HCT116 (cell line): ENCODE results near the gene CALN1. TPM values are rescaled to one million over a fixed set of nuclear protein-coding genes. Genes with fewer than 3 reads are reported as not detected.

Experiments used
- ATAC-seq: fragments of 200-7000 bp; cut with Tn5 transposase; 2 replicates; pipeline ENCODE4 v1.9.1; 2020; ENCODE audit warnings: mild to moderate bottlenecking, moderate library complexity
- BruUV-seq: library from RNA; stranded (reverse); fragments of 400-500 nt; replicated peaks from 2 replicates; lab custom pipeline; 2021; lab: Mats Ljungman, UMichigan
- CTCF ChIA-PET: fragments of 300-600 bp; sonication (Branson Sonifier 250); formaldehyde crosslinking; loops from one replicate; lab custom pipeline; 2021; ENCODE audit warnings: antibody characterized with exemption; lab: Charles Lee
- POLR2A ChIA-PET: fragments of 300-600, 350-600 bp; sonication (Branson Sonifier 250); formaldehyde crosslinking; loops from one replicate; lab custom pipeline; 2021; ENCODE audit warnings: antibody characterized with exemption; lab: Charles Lee
- RAD21 ChIA-PET, 2 experiments: fragments of 300-600 bp; sonication (Branson Sonifier 250); formaldehyde crosslinking; loops; one replicate each; lab custom pipeline; 2023; ENCODE audit warnings: low total read pairs in 2 of 2; ENCODE audit not compliant: uncharacterized antibody in 2 of 2, unreplicated experiment in 2 of 2, low non-redundant PET in 1 of 2; lab: Charles Lee
- DNase-seq: peaks from one replicate; pipeline ENCODE4 v3.0.0-alpha.2; 2010; ENCODE audit warnings: low read depth, low spot score
- H2AFZ ChIP-seq: fragments of 200-600 bp; shearing (Covaris generic), sonication (generic); 2 replicates; pipeline ENCODE4 v1.6.1; 2017; ENCODE audit warnings: low read depth, mixed run types, mixed read lengths, antibody characterized with exemption, low read length; ENCODE audit not compliant: poor library complexity, severe bottlenecking
- H3K27ac ChIP-seq: 2 replicates; pipeline ENCODE4 v1.5.1; 2012; ENCODE audit warnings: low read depth, low read length
- H3K27me3 ChIP-seq: fragments of 200-600 bp; sonication (generic); 2 replicates; pipeline ENCODE4 v1.6.1; 2016; ENCODE audit warnings: mixed run types, low read length, mixed read lengths; ENCODE audit not compliant: insufficient read depth
- H3K36me3 ChIP-seq, 2 experiments: fragments of 200-500 bp in 1 of 2; fragments of 200-600 bp in 1 of 2; sonication (Bioruptor generic) in 1 of 2; sonication (generic) in 1 of 2; 2 replicates each; pipeline versions ENCODE4 v1.5.1 to v1.6.1; 2014 to 2016; ENCODE audit warnings: low read length in 2 of 2, inconsistent platforms in 1 of 2, mixed read lengths in 1 of 2, mixed run types in 1 of 2; ENCODE audit not compliant: insufficient read depth in 2 of 2, control insufficient read depth in 1 of 2
- H3K4me1 ChIP-seq, 2 experiments: fragments of 200-600 bp in 1 of 2; sonication (generic) in 1 of 2; 2 replicates each; pipeline versions ENCODE4 v1.5.1 to v1.6.1; 2012 to 2017; ENCODE audit warnings: low read length in 2 of 2, inconsistent platforms in 1 of 2, mild to moderate bottlenecking in 1 of 2, mixed read lengths in 1 of 2, mixed run types in 1 of 2, moderate library complexity in 1 of 2; ENCODE audit not compliant: insufficient read depth in 2 of 2, control insufficient read depth in 1 of 2
- H3K4me2 ChIP-seq: fragments of 200-600 bp; sonication (generic); 2 replicates; pipeline ENCODE4 v1.6.1; 2017; ENCODE audit warnings: mixed run types, low read length, mixed read lengths
- H3K4me3 ChIP-seq, 2 experiments: fragments of 200-600 bp in 1 of 2; sonication (generic) in 1 of 2; replicated peaks in 1 of 2; 2 replicates each; pipeline ENCODE4 v1.5.1; 2011 to 2016; ENCODE audit warnings: low read length in 2 of 2, control low read depth in 1 of 2, low read depth in 1 of 2, mild to moderate bottlenecking in 1 of 2, mixed read lengths in 1 of 2, mixed run types in 1 of 2
- H3K79me2 ChIP-seq: fragments of 200-600 bp; sonication (generic); 2 replicates; pipeline ENCODE4 v1.6.1; 2017; ENCODE audit warnings: mild to moderate bottlenecking, mixed run types, low read length, moderate library complexity, mixed read lengths; ENCODE audit not compliant: insufficient read depth
- H3K9ac ChIP-seq: fragments of 200-600 bp; sonication (generic); 2 replicates; pipeline ENCODE4 v1.6.1; 2016; ENCODE audit warnings: low read length, mixed read lengths
- H3K9me2 ChIP-seq: fragments of 200-600 bp; sonication (generic), shearing (Covaris generic); 2 replicates; pipeline ENCODE4 v1.6.1; 2017; ENCODE audit warnings: mixed run types, mild to moderate bottlenecking, moderate library complexity; ENCODE audit not compliant: insufficient read depth
- H3K9me3 ChIP-seq, 2 experiments: fragments of 200-500 bp in 1 of 2; fragments of 200-600 bp in 1 of 2; sonication (Bioruptor generic) in 1 of 2; sonication (generic) in 1 of 2; 2 replicates each; pipeline ENCODE4 v1.6.1; 2014 to 2017; ENCODE audit warnings: low read length in 2 of 2, mixed read lengths in 2 of 2, inconsistent platforms in 1 of 2, low read depth in 1 of 2, mild to moderate bottlenecking in 1 of 2, mixed run types in 1 of 2, moderate library complexity in 1 of 2; ENCODE audit not compliant: control insufficient read depth in 1 of 2, insufficient read depth in 1 of 2
- H4K20me1 ChIP-seq: fragments of 200-600 bp; sonication (generic), shearing (Covaris generic); 2 replicates; pipeline ENCODE4 v1.6.1; 2017; ENCODE audit warnings: mixed run types, mild to moderate bottlenecking, moderate library complexity; ENCODE audit not compliant: insufficient read depth
- CEBPB ChIP-seq: IDR thresholded peaks from 2 replicates; pipeline ENCODE4 v1.6.1; 2012; ENCODE audit warnings: low read depth
- EGR1 ChIP-seq: IDR thresholded peaks from 2 replicates; pipeline ENCODE4 v1.6.1; 2012; ENCODE audit warnings: low read depth
- ELF1 ChIP-seq: IDR thresholded peaks from 2 replicates; pipeline ENCODE4 v1.6.1; 2012; ENCODE audit warnings: low read depth, borderline replicate concordance
- EZH2 ChIP-seq: fragments of 200-600 bp; sonication (generic); IDR thresholded peaks from 2 replicates; pipeline ENCODE4 v1.6.1; 2017; ENCODE audit warnings: antibody characterized with exemption, mixed run types
- FOSL1 ChIP-seq: IDR thresholded peaks from 2 replicates; pipeline ENCODE4 v1.6.1; 2012; ENCODE audit warnings: low read depth
- MAX ChIP-seq: IDR thresholded peaks from 2 replicates; pipeline ENCODE4 v1.6.1; 2012
- POLR2A ChIP-seq: IDR thresholded peaks from 2 replicates; pipeline ENCODE4 v1.7.0; 2011; ENCODE audit warnings: borderline replicate concordance; ENCODE audit not compliant: insufficient read depth, insufficient read length; ENCODE audit errors: extremely low read depth
- REST ChIP-seq: IDR thresholded peaks from 2 replicates; pipeline ENCODE4 v1.6.1; 2012; ENCODE audit warnings: low read depth
- SIN3A ChIP-seq: IDR thresholded peaks from 2 replicates; pipeline ENCODE4 v1.6.1; 2012; ENCODE audit warnings: low read depth
- SRF ChIP-seq: IDR thresholded peaks from 2 replicates; pipeline ENCODE4 v1.6.1; 2012; ENCODE audit warnings: low read depth
- ZBTB33 ChIP-seq: IDR thresholded peaks from 2 replicates; pipeline ENCODE4 v1.6.1; 2011; ENCODE audit warnings: mild to moderate bottlenecking, low read length, moderate library complexity; ENCODE audit not compliant: insufficient replicate concordance; ENCODE audit errors: extremely low read depth
- ZNF274 ChIP-seq: fragments of 200-500 bp; sonication (Bioruptor generic); IDR thresholded peaks from 2 replicates; pipeline ENCODE4 v1.6.1; 2014; ENCODE audit warnings: mild to moderate bottlenecking, low read depth, low read length, inconsistent platforms
- intact Hi-C: fragments of 100-400 bp; cut with micrococcal nuclease; formaldehyde crosslinking; loops from 2 replicates; pipeline ENCODE4 v1.10.0; 2022
- total RNA-seq: library from RNA; stranded (reverse); gene quantifications from one replicate; pipeline ENCODE4 v1.2.1, GENCODE V29; 2021; ENCODE audit not compliant: unreplicated experiment
- TF ChIP-seq, protein P1 (sequence below): IDR thresholded peaks from 2 replicates; pipeline ENCODE4 v1.6.1; 2012
- TF ChIP-seq, protein P2 (sequence below), 3 experiments: fragments of 200-600 bp in 1 of 3; sonication (generic) in 1 of 3; IDR thresholded peaks in 2 of 3; conservative IDR thresholded peaks in 1 of 3; 2 replicates each; pipeline ENCODE4 v1.5.1; 2012 to 2017; ENCODE audit warnings: low read depth in 2 of 3, low read length in 2 of 3, antibody characterized with exemption in 1 of 3, borderline replicate concordance in 1 of 3, control low read depth in 1 of 3, mild to moderate bottlenecking in 1 of 3, mixed read lengths in 1 of 3, mixed run types in 1 of 3, moderate library complexity in 1 of 3; ENCODE audit not compliant: insufficient read depth in 1 of 3

The CALN1 gene
- total RNA-seq, 1 experiment from 2014 or later, result 0.17 TPM

GRCh38 chr7:71865172-71865571 lies 547.0 kb downstream of the CALN1 start:
- Histone ChIP-seq H3K27ac (no peak overlapping the region), H3K79me2 (no peaks in the 10 kb centered on the region), H3K9ac (no peak overlapping the region), H3K4me2 (no peak overlapping the region), H3K9me3 (peaks cover 3 to 11% of the 10 kb centered on the region in 2 experiments; a peak in 3 of 4 replicates), H3K4me3 (no peak overlapping the region), H2AFZ (no peak overlapping the region), H3K4me1 (no peaks in the 10 kb centered on the region), H4K20me1 (no peaks in the 10 kb centered on the region), H3K9me2 (no peaks in the 10 kb centered on the region), H3K36me3 (no peaks in the 10 kb centered on the region), H3K27me3 (no peaks in the 10 kb centered on the region)
- intact Hi-C loops, result no loop called here
- DNase-seq (no peak), ATAC-seq (no peak)
- CTCF ChIA-PET, result no interaction called here
- no TSS peak for BruUV-seq
- TF ChIP-seq REST (no peak), ZBTB33 (no peak), MAX (no peak), ZNF274 (no peak), CEBPB (no peak), EGR1 (no peak), EZH2 (no peak), SIN3A (no peak), FOSL1 (no peak), SRF (no peak), POLR2A (no peak), ELF1 (no peak)
- TF ChIP-seq, protein P1, sequence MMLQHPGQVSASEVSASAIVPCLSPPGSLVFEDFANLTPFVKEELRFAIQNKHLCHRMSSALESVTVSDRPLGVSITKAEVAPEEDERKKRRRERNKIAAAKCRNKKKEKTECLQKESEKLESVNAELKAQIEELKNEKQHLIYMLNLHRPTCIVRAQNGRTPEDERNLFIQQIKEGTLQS, result no peak
- TF ChIP-seq, protein P2, sequence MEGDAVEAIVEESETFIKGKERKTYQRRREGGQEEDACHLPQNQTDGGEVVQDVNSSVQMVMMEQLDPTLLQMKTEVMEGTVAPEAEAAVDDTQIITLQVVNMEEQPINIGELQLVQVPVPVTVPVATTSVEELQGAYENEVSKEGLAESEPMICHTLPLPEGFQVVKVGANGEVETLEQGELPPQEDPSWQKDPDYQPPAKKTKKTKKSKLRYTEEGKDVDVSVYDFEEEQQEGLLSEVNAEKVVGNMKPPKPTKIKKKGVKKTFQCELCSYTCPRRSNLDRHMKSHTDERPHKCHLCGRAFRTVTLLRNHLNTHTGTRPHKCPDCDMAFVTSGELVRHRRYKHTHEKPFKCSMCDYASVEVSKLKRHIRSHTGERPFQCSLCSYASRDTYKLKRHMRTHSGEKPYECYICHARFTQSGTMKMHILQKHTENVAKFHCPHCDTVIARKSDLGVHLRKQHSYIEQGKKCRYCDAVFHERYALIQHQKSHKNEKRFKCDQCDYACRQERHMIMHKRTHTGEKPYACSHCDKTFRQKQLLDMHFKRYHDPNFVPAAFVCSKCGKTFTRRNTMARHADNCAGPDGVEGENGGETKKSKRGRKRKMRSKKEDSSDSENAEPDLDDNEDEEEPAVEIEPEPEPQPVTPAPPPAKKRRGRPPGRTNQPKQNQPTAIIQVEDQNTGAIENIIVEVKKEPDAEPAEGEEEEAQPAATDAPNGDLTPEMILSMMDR (IDR thresholded peaks at IDR 0.05 in 2 of 3, conservative IDR thresholded peaks at IDR 0.05 in 1 of 3; ENCODE audit: borderline replicate concordance in 1 of 3, insufficient read depth in 1 of 3, low read depth in 2 of 3, low read length in 2 of 3), result no peak
- POLR2A ChIA-PET, result no interaction called here
- RAD21 ChIA-PET, result no interaction called here
